Neural progenitor cell (in vitro differentiated cells): ENCODE measurements around the gene ATOSB. TPM values are rescaled to one million over a fixed set of nuclear protein-coding genes. Genes with fewer than 3 reads are reported as not detected.

Experiments
- DNase-seq: peaks from one replicate; pipeline ENCODE4 v3.0.0-alpha.2; 2016; ENCODE audit warnings: low spot score
- H2AFZ ChIP-seq: fragments of 200-600 bp; sonication (generic); replicated peaks from 2 replicates; pipeline ENCODE4 v1.6.1; 2016; ENCODE audit warnings: antibody characterized with exemption
- H3F3A ChIP-seq: fragments of 200-600 bp; sonication (generic); 2 replicates; pipeline ENCODE4 v1.6.1; 2016; ENCODE audit warnings: antibody characterized with exemption, low read depth
- H3K27ac ChIP-seq: fragments of 200-600 bp; sonication (generic); 2 replicates; pipeline ENCODE4 v1.5.1; 2016; ENCODE audit warnings: mild to moderate bottlenecking
- H3K27me3 ChIP-seq: fragments of 200-600 bp; sonication (generic); 2 replicates; pipeline ENCODE4 v1.6.1; 2016; ENCODE audit warnings: mild to moderate bottlenecking, moderate library complexity
- H3K36me3 ChIP-seq: fragments of 200-600 bp; sonication (generic); 2 replicates; pipeline ENCODE4 v1.5.1; 2016
- H3K4me1 ChIP-seq: fragments of 200-600 bp; sonication (generic); 2 replicates; pipeline ENCODE4 v1.6.1; 2016; ENCODE audit warnings: mixed run types
- H3K4me2 ChIP-seq: fragments of 200-600 bp; sonication (generic); 2 replicates; pipeline ENCODE4 v1.6.1; 2016
- H3K4me3 ChIP-seq: fragments of 200-600 bp; sonication (generic); 2 replicates; pipeline ENCODE4 v1.5.1; 2016
- H3K79me2 ChIP-seq: fragments of 200-600 bp; sonication (generic); 2 replicates; pipeline ENCODE4 v1.6.1; 2016; ENCODE audit warnings: low read depth
- H3K9ac ChIP-seq: fragments of 200-600 bp; sonication (generic); 2 replicates; pipeline ENCODE4 v1.6.1; 2016
- H3K9me3 ChIP-seq: fragments of 200-600 bp; sonication (generic); 2 replicates; pipeline ENCODE4 v1.5.1; 2016; ENCODE audit warnings: low read depth
- H4K20me1 ChIP-seq: fragments of 200-600 bp; sonication (generic); 2 replicates; pipeline ENCODE4 v1.6.1; 2016; ENCODE audit warnings: low read depth
- H3K27ac Mint-ChIP-seq: 3 replicates; pipeline ENCODE4 v1.8.0; 2021; ENCODE audit warnings: mixed read lengths
- H3K27me3 Mint-ChIP-seq: 2 replicates; pipeline ENCODE4 v1.8.0; 2022; ENCODE audit warnings: low read depth, mild to moderate bottlenecking, inconsistent platforms, moderate library complexity, mixed read lengths; ENCODE audit not compliant: insufficient read depth
- H3K36me3 Mint-ChIP-seq: 3 replicates; pipeline ENCODE4 v1.8.0; 2021; ENCODE audit warnings: mixed read lengths
- H3K4me1 Mint-ChIP-seq: 3 replicates; pipeline ENCODE4 v1.8.0; 2021; ENCODE audit warnings: mixed read lengths
- H3K4me3 Mint-ChIP-seq: 3 replicates; pipeline ENCODE4 v1.8.0; 2021; ENCODE audit warnings: mild to moderate bottlenecking, moderate library complexity, mixed read lengths
- H3K9me3 Mint-ChIP-seq: 3 replicates; pipeline ENCODE4 v1.8.0; 2020; ENCODE audit warnings: mixed read lengths
- CTCF ChIP-seq: fragments of 200-600 bp; sonication (generic); IDR thresholded peaks from 2 replicates; pipeline ENCODE4 v1.5.1; 2017; ENCODE audit warnings: antibody characterized with exemption, mild to moderate bottlenecking
- EZH2 ChIP-seq: fragments of 200-600 bp; sonication (generic); IDR thresholded peaks from 2 replicates; pipeline ENCODE4 v1.6.1; 2017; ENCODE audit warnings: antibody characterized with exemption, mild to moderate bottlenecking, moderate library complexity
- EZH2phosphoT487 ChIP-seq: fragments of 200-600 bp; sonication (generic); IDR thresholded peaks from 2 replicates; pipeline ENCODE4 v1.6.1; 2017; ENCODE audit warnings: antibody characterized with exemption
- total RNA-seq: library from RNA; depleted of rRNA; stranded (reverse); fragments of >200 nt; gene quantifications from 2 replicates; pipeline ENCODE4 v1.2.3, GENCODE V29; 2015; ENCODE audit warnings: low replicate concordance

ATOSB gene
- total RNA-seq, 1 donor from 2014 or later: 8.5 TPM

- peaks cover 6% of the 10 kb centered on the region for H3K27me3 Mint-ChIP-seq
- Histone ChIP-seq H3K36me3 (no peaks in the 10 kb centered on the region), H3K4me1 (peaks cover 23% of the 10 kb centered on the region), H3K9ac (no peak overlapping the region), H3K4me3 (no peak overlapping the region), H3F3A (peaks cover 22% of the 10 kb centered on the region), H3K9me3 (no peaks in the 10 kb centered on the region), H3K27me3 (no peaks in the 10 kb centered on the region), H4K20me1 (peaks cover 23% of the 10 kb centered on the region), H3K4me2 (peak overlapping the region; percentile 82), H3K79me2 (peaks cover 29% of the 10 kb centered on the region), H2AFZ (no peak overlapping the region), H3K27ac (no peak overlapping the region)
- no peaks in the 10 kb centered on the region for H3K9me3 Mint-ChIP-seq
- H3K27ac Mint-ChIP-seq: no peak overlapping the region
- peaks cover 58% of the 10 kb centered on the region for H3K4me1 Mint-ChIP-seq
- TF ChIP-seq EZH2phosphoT487 (no peak), CTCF (no peak), EZH2 (no peak)
- no peak for DNase-seq
- H3K36me3 Mint-ChIP-seq: peaks cover 19% of the 10 kb centered on the region
- peak overlapping the region; percentile 88 for H3K4me3 Mint-ChIP-seq
Measured at GRCh38 chr9:35110327-35110761, 5.3 kb downstream of the ATOSB start.

- Histone ChIP-seq H2AFZ (no peak overlapping the region), H3K4me3 (no peak overlapping the region), H3F3A (peaks cover 16% of the 10 kb centered on the region), H3K4me1 (peaks cover 27% of the 10 kb centered on the region), H3K9me3 (no peaks in the 10 kb centered on the region), H4K20me1 (peaks cover 23% of the 10 kb centered on the region), H3K9ac (no peak overlapping the region), H3K27ac (no peak overlapping the region), H3K79me2 (peaks cover 26% of the 10 kb centered on the region), H3K4me2 (no peak overlapping the region), H3K36me3 (no peaks in the 10 kb centered on the region), H3K27me3 (no peaks in the 10 kb centered on the region)
- peaks cover 64% of the 10 kb centered on the region for H3K4me1 Mint-ChIP-seq
- peak overlapping the region; percentile 9 for H3K27ac Mint-ChIP-seq
- no peak for TF ChIP-seq CTCF
- H3K9me3 Mint-ChIP-seq: no peaks in the 10 kb centered on the region
- no peak for DNase-seq
- peaks cover 10% of the 10 kb centered on the region for H3K27me3 Mint-ChIP-seq
- peak overlapping the region; percentile 48 for H3K4me3 Mint-ChIP-seq
- H3K36me3 Mint-ChIP-seq: peaks cover 23% of the 10 kb centered on the region
Measured at GRCh38 chr9:35108946-35109575, 6.6 kb downstream of the ATOSB start.

- no peak overlapping the region for H3K9ac ChIP-seq
- H3K36me3 ChIP-seq: no peaks in the 10 kb centered on the region
- H3K9me3 ChIP-seq: no peaks in the 10 kb centered on the region
- no peaks in the 10 kb centered on the region for H3K27me3 ChIP-seq
- peaks cover 23% of the 10 kb centered on the region for H4K20me1 ChIP-seq
- H3K9me3 Mint-ChIP-seq: no peaks in the 10 kb centered on the region
- no peak overlapping the region for H3K27ac Mint-ChIP-seq
- peaks cover 64% of the 10 kb centered on the region for H3K4me1 Mint-ChIP-seq
- H3K4me1 ChIP-seq: peaks cover 29% of the 10 kb centered on the region
- H3K79me2 ChIP-seq: peaks cover 22% of the 10 kb centered on the region
- no peak overlapping the region for H3K4me3 Mint-ChIP-seq
- H2AFZ ChIP-seq: no peak overlapping the region
- no peak for TF ChIP-seq EZH2
- no peak for TF ChIP-seq CTCF
- TF ChIP-seq EZH2phosphoT487: no peak
- H3K4me3 ChIP-seq: no peak overlapping the region
- no peak for DNase-seq
- no peak overlapping the region for H3K27ac ChIP-seq
- H3F3A ChIP-seq: peaks cover 17% of the 10 kb centered on the region
- no peak overlapping the region for H3K4me2 ChIP-seq
- peaks cover 9% of the 10 kb centered on the region for H3K27me3 Mint-ChIP-seq
- peaks cover 23% of the 10 kb centered on the region for H3K36me3 Mint-ChIP-seq
Measured at GRCh38 chr9:35108461-35108860, 7.2 kb downstream of the ATOSB start.
